Activated T-helper 1 cell treated with anti-CD3 and anti-CD28 coated beads, Interleukin-12 subunit alpha, Interleukin-12 subunit beta, Interleukin-2, Interleukin-4 antibody, amounts not matched to agents 30 ng/mL and 10 ng/mL and 1 ng/mL, durations not matched to agents 14 hours and 24 hours and 36 hours (primary cell): ENCODE data around the gene RFX3. TPM values are rescaled to one million over a fixed set of nuclear protein-coding genes. Genes with fewer than 3 reads are reported as not detected.

Source experiments
- DNase-seq: peaks from one replicate; pipeline ENCODE4 v3.0.0; 2021; ENCODE audit warnings: low spot score
- H3K27ac Mint-ChIP-seq: one replicate; pipeline ENCODE4 v1.8.0; 2021; ENCODE audit warnings: mild to moderate bottlenecking, mixed read lengths
- H3K27me3 Mint-ChIP-seq: one replicate; pipeline ENCODE4 v1.8.0; 2022; ENCODE audit warnings: mild to moderate bottlenecking, moderate library complexity, mixed read lengths; ENCODE audit not compliant: insufficient read depth
- H3K36me3 Mint-ChIP-seq: one replicate; pipeline ENCODE4 v1.8.0; 2021; ENCODE audit warnings: low read depth, mixed read lengths
- H3K4me1 Mint-ChIP-seq: one replicate; pipeline ENCODE4 v1.8.0; 2021; ENCODE audit warnings: low read depth, mixed read lengths
- H3K4me3 Mint-ChIP-seq: one replicate; pipeline ENCODE4 v1.8.0; 2021; ENCODE audit warnings: mild to moderate bottlenecking, moderate library complexity, mixed read lengths
- H3K9me3 Mint-ChIP-seq: one replicate; pipeline ENCODE4 v1.8.0; 2021; ENCODE audit warnings: mixed read lengths
- intact Hi-C: fragments of 100-400 bp; cut with micrococcal nuclease; formaldehyde crosslinking; loops from one replicate; pipeline ENCODE4 v1.15.1; 2024
- total RNA-seq: library from RNA; stranded (reverse); gene quantifications from 2 replicates; pipeline ENCODE4 v1.2.3, GENCODE V29; 2022

Gene RFX3
- total RNA-seq, 1 donor from 2014 or later = 11.3 TPM

DNA sequence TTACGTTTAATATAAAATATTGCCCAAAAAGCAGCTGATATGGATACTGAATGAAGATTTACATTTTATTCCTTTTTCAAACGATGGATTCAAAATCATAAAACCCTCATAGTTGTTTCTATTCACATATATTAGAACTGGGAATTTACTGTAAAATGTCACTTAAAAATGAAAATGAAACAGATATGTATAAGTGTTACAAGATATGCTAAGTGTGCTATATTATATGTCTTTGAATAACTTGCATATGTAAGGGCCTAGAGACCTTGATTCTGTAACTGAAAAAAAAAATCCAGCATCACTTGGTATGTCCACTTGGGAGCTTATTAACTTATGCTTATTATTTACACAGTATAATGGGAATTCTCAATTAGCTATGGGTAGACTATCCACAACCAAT, 43.2 kb downstream of the RFX3 start:
- Mint-ChIP-seq H3K27ac (no peak overlapping the region), H3K4me3 (no peak overlapping the region), H3K36me3 (peaks cover 26% of the 10 kb centered on the region), H3K4me1 (peaks cover 44% of the 10 kb centered on the region), H3K27me3 (no peaks in the 10 kb centered on the region), H3K9me3 (no peaks in the 10 kb centered on the region)
- DNase-seq = no peak
- intact Hi-C loops = no loop called here

GRCh38 chr9:3480353-3480655, 45.5 kb downstream of the RFX3 start:
- Mint-ChIP-seq H3K9me3 (no peaks in the 10 kb centered on the region), H3K27ac (no peak overlapping the region), H3K4me1 (peaks cover 62% of the 10 kb centered on the region), H3K27me3 (no peaks in the 10 kb centered on the region), H3K36me3 (peaks cover 22% of the 10 kb centered on the region), H3K4me3 (no peak overlapping the region)
- no peak for DNase-seq
- intact Hi-C loops = no loop called here

DNA sequence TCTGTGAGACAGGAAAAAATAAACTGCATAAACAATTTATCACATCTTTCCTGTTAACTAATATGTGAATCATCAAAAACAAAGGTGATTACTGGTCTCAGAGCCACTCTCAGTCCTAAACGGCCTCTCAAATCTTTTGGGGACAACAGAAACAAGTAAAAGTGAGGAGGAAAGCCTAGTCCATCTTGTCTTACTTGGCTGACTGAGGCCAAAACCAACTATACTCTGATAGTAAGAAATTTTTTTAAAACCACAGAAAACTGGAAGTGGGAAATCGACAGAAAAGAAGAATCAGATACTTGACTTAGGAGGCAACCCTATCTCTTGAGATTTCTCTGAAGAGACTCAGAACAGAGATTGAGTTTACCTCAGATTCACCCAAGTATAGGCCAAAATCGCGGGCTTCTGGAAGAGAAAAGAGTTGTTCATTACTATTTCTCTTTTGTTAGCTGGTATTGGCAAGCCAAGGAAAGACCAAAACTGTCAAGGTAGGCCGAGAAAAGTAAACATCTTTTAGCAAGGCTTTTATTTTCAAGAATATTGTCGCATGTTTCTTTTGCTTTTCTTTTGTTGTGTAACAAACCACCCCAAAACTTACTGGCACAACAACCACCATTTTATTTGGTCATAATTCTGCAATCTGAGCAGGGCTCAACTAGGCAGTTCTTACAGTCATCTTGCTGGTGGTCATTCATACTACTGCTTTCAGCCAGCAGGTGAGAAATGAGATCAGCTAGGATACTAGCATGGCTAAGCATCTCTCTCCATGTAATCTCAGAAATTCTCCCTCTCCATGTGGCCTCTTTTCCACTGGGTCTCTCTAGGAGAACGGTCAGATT, 46.1 kb downstream of the RFX3 start:
- Mint-ChIP-seq H3K9me3 (no peaks in the 10 kb centered on the region), H3K27ac (peak overlapping the region; percentile 34), H3K4me1 (peaks cover 68% of the 10 kb centered on the region), H3K36me3 (peaks cover 22% of the 10 kb centered on the region), H3K4me3 (no peak overlapping the region), H3K27me3 (no peaks in the 10 kb centered on the region)
- intact Hi-C loops = loop anchor here (2.0 kb wide), 2 partner anchors 27 to 267 kb away; no protein-coding TSS in a partner anchor
- DNase-seq = no peak

DNA sequence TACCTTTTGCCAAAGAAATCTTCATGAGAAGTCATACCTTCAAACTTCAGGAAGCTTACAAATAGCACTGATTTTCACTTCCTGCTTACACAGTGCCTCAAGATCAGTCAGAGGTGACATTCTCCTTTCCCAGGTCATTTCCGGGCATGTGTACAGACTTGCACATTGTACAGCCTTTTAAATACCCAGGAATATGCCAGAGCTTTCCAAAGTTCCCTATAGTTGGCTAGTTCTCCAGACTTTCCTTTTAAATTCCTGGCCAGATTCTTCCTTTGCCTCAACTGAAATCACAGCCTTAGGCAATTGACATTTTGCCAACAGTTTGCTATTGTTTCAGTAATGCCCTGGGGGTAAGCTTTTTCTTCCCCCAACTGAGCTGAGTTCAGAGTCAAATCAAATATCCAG, 47.2 kb downstream of the RFX3 start:
- intact Hi-C loops = loop anchor here (2.0 kb wide), 2 partner anchors 28 to 268 kb away; no protein-coding TSS in a partner anchor
- no peaks in the 10 kb centered on the region for H3K9me3 Mint-ChIP-seq
- H3K4me1 Mint-ChIP-seq = peaks cover 77% of the 10 kb centered on the region
- H3K27ac Mint-ChIP-seq = peak overlapping the region; percentile 82
- no peak for DNase-seq
- peak overlapping the region; percentile 35 for H3K4me3 Mint-ChIP-seq
- peaks cover 18% of the 10 kb centered on the region for H3K36me3 Mint-ChIP-seq
- no peaks in the 10 kb centered on the region for H3K27me3 Mint-ChIP-seq

DNA sequence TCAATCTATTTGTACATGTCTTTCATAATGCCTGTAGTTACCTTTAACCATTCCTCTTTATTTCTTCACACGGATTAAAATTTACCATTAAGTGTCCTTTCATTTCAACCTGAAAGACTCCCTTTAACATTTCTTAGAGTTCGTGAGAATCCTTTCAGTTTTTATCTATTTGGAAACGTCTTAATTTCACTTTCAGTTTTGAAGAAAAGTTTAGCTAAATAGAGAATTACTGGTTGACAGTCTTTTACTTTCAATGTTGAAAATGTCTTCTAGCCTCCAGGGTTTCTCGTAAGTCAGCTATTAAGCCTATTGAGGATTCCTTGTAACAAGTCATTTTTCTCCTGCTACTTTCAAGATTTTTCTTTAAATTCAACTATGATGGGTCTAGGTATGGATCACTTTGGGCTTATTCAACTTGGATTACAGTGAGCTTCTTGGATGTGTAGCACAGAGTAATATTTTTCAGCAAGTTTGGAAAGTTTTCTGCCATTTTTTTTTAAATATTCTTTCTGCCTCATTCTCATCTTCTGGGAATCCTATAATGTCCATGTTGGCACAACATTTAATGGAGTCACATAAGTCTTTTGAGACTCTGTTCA, 48.5 kb downstream of the RFX3 start:
- intact Hi-C loops = loop anchor here (1.0 kb wide), 3 partner anchors 10 to 91 kb away; no protein-coding TSS in a partner anchor
- peaks cover 15% of the 10 kb centered on the region for H3K36me3 Mint-ChIP-seq
- H3K4me3 Mint-ChIP-seq = peak overlapping the region; percentile 77
- H3K27me3 Mint-ChIP-seq = no peaks in the 10 kb centered on the region
- H3K27ac Mint-ChIP-seq = peak overlapping the region; percentile 82
- peaks cover 78% of the 10 kb centered on the region for H3K4me1 Mint-ChIP-seq
- no peak for DNase-seq
- no peaks in the 10 kb centered on the region for H3K9me3 Mint-ChIP-seq

GRCh38 chr9:3475300-3476020, 50.3 kb downstream of the RFX3 start:
- no peak for DNase-seq
- Mint-ChIP-seq H3K4me1 (peaks cover 73% of the 10 kb centered on the region), H3K4me3 (no peak overlapping the region), H3K27ac (no peak overlapping the region), H3K36me3 (peaks cover 15% of the 10 kb centered on the region), H3K9me3 (no peaks in the 10 kb centered on the region), H3K27me3 (no peaks in the 10 kb centered on the region)
- intact Hi-C loops = no loop called here

GRCh38 chr9:3474821-3475220, 51.0 kb downstream of the RFX3 start:
- Mint-ChIP-seq H3K27me3 (no peaks in the 10 kb centered on the region), H3K27ac (no peak overlapping the region), H3K9me3 (no peaks in the 10 kb centered on the region), H3K4me1 (peaks cover 67% of the 10 kb centered on the region), H3K36me3 (peaks cover 10% of the 10 kb centered on the region), H3K4me3 (no peak overlapping the region)
- intact Hi-C loops = no loop called here
- no peak for DNase-seq

GRCh38 chr9:3473405-3473804, 52.4 kb downstream of the RFX3 start:
- H3K27ac Mint-ChIP-seq = no peak overlapping the region
- H3K27me3 Mint-ChIP-seq = no peaks in the 10 kb centered on the region
- H3K4me1 Mint-ChIP-seq = peaks cover 53% of the 10 kb centered on the region
- H3K36me3 Mint-ChIP-seq = peaks cover 2% of the 10 kb centered on the region
- H3K9me3 Mint-ChIP-seq = no peaks in the 10 kb centered on the region
- H3K4me3 Mint-ChIP-seq = no peak overlapping the region
- no peak for DNase-seq
- intact Hi-C loops = no loop called here

- Mint-ChIP-seq H3K9me3 (no peaks in the 10 kb centered on the region), H3K27me3 (no peaks in the 10 kb centered on the region), H3K27ac (no peak overlapping the region), H3K4me1 (peaks cover 44% of the 10 kb centered on the region), H3K36me3 (peaks cover 1% of the 10 kb centered on the region), H3K4me3 (no peak overlapping the region)
- no peak for DNase-seq
- intact Hi-C loops = no loop called here
These were observed 53.9 kb downstream of the RFX3 start for GRCh38 chr9:3471883-3472282.

- no peak for DNase-seq
- H3K9me3 Mint-ChIP-seq = no peaks in the 10 kb centered on the region
- H3K36me3 Mint-ChIP-seq = no peaks in the 10 kb centered on the region
- H3K4me3 Mint-ChIP-seq = no peak overlapping the region
- no peaks in the 10 kb centered on the region for H3K27me3 Mint-ChIP-seq
- no peak overlapping the region for H3K27ac Mint-ChIP-seq
- intact Hi-C loops = loop anchor here (5.0 to 10.0 kb wide), 4 partner anchors 106 to 899 kb away; no protein-coding TSS in a partner anchor
- H3K4me1 Mint-ChIP-seq = peaks cover 13% of the 10 kb centered on the region
These were observed 57.2 kb downstream of the RFX3 start for GRCh38 chr9:3468421-3469205.

- Mint-ChIP-seq H3K4me3 (no peak overlapping the region), H3K27me3 (no peaks in the 10 kb centered on the region), H3K9me3 (no peaks in the 10 kb centered on the region), H3K36me3 (no peaks in the 10 kb centered on the region), H3K4me1 (peaks cover 6% of the 10 kb centered on the region), H3K27ac (no peak overlapping the region)
- DNase-seq = peak; percentile 40
- intact Hi-C loops = loop anchor here (1.0 to 10.0 kb wide), 10 partner anchors 10 to 900 kb away; no protein-coding TSS in a partner anchor
These were observed 58.1 kb downstream of the RFX3 start for GRCh38 chr9:3467593-3468219.

- Mint-ChIP-seq H3K9me3 (no peaks in the 10 kb centered on the region), H3K27me3 (no peaks in the 10 kb centered on the region), H3K4me3 (no peak overlapping the region), H3K36me3 (no peaks in the 10 kb centered on the region), H3K27ac (no peak overlapping the region), H3K4me1 (peaks cover 6% of the 10 kb centered on the region)
- DNase-seq = no peak
- intact Hi-C loops = loop anchor here (10.0 kb wide), 2 partner anchors 111 to 761 kb away; no protein-coding TSS in a partner anchor
These were observed 61.7 kb downstream of the RFX3 start for GRCh38 chr9:3464033-3464638.
